ENCODE measurements around the gene BPNT1.
A peak's percentile ranks its signal among the peaks of the same experiment; 100 is the strongest.
"Not testable (repeated sequence)": the region's sequence is repeated elsewhere in the genome, so short reads cannot be mapped to it uniquely, and the experiment has no call there.

BPNT1 gene

GRCh38 chr1:220077887-220078286 lies 11.7 kb downstream of the BPNT1 start:
- no peak for DNase-seq

GRCh38 chr1:220076861-220077762 lies 12.5 kb downstream of the BPNT1 start:
- no peak for DNase-seq

GRCh38 chr1:220067269-220068204 lies 22.1 kb downstream of the BPNT1 start:
- DNase-seq = no peak

- no peak for DNase-seq
Observed at GRCh38 chr1:220062629-220063028, 27.0 kb downstream of the BPNT1 start.

- no peak for DNase-seq
Observed at GRCh38 chr1:220060876-220061275, 28.7 kb downstream of the BPNT1 start.

- DNase-seq = no peak
Observed at GRCh38 chr1:220056374-220056773, 33.2 kb downstream of the BPNT1 start.

GRCh38 chr1:220046052-220046930 lies 43.3 kb downstream of the BPNT1 start, which contains the start of gene EPRS1:
Gene EPRS1 (minus strand): TSS chr1:220046505. CDS start chr1:220046388, 117 bp downstream.
- peak; percentile 98 for DNase-seq

GRCh38 chr1:220045356-220046051 lies 44.1 kb downstream of the BPNT1 start:
- DNase-seq = no peak

GRCh38 chr1:220044678-220045355 lies 44.8 kb downstream of the BPNT1 start:
- no peak for DNase-seq

- DNase-seq = no peak
Observed at GRCh38 chr1:220043646-220044045, 45.9 kb downstream of the BPNT1 start.

- DNase-seq = no peak
Observed at GRCh38 chr1:220040028-220040596, 49.5 kb downstream of the BPNT1 start.

- DNase-seq = no peak
Observed at GRCh38 chr1:220038640-220039039, 50.9 kb downstream of the BPNT1 start.

GRCh38 chr1:220037810-220038209 lies 51.8 kb downstream of the BPNT1 start:
- DNase-seq = not testable (repeated sequence)

GRCh38 chr1:220032911-220033310 lies 56.7 kb downstream of the BPNT1 start:
- no peak for DNase-seq

GRCh38 chr1:220031287-220031686 lies 58.3 kb downstream of the BPNT1 start:
- DNase-seq = no peak

GRCh38 chr1:220028346-220028895 lies 61.2 kb downstream of the BPNT1 start:
- no peak for DNase-seq

GRCh38 chr1:220019071-220019470 lies 70.5 kb downstream of the BPNT1 start:
- no peak for DNase-seq

- DNase-seq = no peak
Observed at GRCh38 chr1:220013497-220013896, 76.1 kb downstream of the BPNT1 start.

- DNase-seq = no peak
Observed at GRCh38 chr1:220012259-220012658, 77.3 kb downstream of the BPNT1 start.

GRCh38 chr1:220011620-220012019 lies 78.0 kb downstream of the BPNT1 start:
- no peak for DNase-seq
